ENCODE data around the gene MLN.

MLN gene

DNA sequence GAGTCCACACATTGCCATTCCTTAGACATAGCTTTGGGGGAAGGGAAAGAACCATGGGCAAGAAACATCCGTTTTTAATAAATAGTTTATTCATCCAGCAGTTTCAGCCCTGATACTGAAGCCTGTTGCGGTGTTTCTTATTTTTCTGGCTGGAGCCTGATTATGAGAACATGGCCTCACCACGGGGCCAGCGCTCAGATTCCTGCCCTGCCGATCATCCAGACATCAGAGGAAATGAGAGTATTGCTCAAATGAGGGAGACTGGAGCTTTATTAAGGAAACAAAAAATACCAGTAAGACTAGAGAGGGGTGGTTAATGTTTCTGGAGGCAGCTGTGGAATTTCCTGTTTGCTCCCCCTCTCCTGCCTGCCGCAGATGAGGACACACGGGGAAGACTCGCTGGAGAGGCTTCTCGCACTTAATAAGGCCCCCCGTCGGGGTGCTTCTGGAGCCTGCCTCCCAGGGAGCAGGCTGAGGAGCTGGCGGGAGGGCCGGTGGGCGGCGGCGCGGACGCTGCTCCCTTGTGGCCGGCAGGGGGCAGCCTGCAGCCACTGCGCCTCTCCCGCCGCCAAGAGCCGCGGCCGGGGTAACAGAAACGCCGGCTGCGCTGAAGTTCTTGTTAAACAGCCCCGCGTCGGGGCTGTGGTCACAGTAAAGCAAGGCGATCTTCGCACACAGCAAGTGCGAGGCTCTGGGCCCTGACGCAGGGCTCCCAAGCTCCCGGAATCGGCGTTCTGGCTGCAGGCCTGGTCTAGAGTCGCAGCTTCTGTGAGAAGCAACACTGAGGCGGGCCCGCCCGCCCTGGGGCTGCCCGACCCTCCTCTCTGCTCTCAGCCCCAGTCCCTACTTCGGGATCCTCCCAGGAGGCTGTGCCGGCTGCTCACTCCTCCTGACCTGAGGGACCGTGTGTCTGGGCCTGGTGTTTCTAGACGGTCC, 32.4 kb downstream of the MLN start:
- peak; percentile 57 for DNase-seq

DNA sequence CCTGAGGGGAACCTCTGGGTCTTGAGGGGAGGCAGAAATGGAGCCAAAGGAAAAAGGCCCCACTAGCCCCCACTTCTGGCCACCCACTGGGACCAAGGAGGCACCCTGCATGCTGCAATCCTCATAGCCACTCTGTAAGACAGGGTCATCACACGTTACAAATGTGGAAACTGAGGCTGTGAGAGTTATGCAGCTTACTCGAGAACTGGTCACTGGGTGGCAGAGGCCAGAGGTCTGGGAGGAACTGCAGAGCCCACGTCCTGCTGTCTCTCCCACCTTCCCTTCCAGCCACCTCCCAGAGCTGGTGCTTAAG, 33.0 kb downstream of the MLN start:
- DNase-seq: no peak

DNA sequence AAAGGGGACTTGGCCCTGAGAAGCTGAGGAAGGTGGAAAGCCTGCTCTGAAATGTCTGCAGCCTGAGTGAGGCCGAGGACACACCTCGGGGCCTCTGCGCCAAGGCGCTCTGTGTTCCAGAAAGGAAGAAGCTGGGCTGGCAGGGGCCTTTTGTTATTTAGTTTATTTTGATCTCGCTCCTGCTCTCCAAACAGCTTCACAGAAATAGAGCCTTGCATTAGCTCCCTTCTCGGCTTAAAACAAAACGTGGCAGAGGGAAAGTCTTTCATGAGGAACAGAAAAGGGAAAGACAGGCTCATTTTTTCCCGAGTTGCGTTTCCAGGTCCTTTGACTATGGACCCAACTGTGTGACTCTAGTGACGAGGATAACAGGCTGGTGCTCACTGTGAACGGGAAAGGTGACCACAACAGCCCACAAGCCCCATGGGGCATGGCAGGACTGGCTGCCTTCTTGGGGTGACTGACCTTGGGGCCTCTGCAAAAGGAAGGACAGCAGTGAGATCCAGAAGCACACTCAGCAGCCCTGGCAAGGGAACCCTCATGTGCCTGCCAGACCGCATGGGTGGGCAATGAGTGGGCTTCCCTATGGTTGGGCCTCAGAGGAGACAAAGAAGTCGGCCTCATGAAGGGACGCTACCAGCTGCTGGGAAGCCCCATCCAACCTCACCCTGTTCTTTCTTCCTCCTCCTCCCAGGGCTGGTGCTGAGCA, 33.5 kb downstream of the MLN start:
- DNase-seq: no peak

DNA sequence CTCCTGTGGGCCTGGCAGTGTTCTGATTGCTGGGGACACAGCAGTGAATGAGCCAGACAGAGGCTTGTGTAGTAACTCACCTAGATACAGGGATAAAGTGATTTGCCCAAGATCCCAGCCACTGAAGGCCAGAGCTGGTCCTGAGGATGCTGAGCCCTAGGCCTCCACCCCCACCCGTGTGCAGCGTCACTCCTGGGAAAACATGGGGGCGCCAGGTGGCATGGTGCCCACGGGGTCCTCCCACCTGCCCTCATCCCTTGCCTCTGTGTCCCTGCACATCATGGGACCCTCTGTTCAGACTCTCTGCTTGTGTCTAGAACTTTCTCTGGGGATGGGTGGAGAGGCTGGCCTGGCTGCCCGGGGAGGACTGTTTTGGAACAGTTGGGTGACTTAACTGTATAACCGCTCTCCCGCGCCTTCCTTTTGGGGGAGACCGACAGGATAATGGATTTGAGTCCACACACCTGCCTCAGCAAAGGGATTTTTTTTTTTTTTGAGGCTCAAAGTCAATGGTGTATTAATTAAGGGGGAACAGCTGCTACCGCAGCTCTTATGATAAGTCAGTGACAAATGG, 34.5 kb downstream of the MLN start:
- DNase-seq: no peak

DNA sequence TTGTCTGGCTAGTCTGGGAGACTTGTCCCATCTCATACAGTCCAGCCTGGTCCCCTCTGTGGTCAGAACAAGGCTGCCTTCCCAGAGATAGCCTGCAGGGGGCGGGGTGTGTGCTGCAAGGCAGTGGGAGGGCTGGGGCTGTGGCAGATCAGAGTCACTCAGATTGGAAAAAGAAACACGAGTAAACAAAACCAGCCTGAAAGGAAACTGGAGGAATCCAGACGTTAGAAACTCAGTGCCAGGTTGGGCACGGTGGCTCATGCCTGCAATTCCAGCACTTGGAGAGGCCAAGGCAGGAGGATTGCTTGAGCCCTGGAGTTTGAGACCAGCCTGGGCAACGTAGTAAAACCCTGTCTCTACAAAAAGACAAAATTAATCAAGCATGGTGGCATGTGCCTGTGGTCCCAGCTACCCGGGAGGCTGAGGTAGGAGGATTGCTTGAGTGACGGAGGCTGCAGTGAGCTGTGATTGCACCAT, 35.1 kb downstream of the MLN start:
- DNase-seq: peak; percentile 72

DNA sequence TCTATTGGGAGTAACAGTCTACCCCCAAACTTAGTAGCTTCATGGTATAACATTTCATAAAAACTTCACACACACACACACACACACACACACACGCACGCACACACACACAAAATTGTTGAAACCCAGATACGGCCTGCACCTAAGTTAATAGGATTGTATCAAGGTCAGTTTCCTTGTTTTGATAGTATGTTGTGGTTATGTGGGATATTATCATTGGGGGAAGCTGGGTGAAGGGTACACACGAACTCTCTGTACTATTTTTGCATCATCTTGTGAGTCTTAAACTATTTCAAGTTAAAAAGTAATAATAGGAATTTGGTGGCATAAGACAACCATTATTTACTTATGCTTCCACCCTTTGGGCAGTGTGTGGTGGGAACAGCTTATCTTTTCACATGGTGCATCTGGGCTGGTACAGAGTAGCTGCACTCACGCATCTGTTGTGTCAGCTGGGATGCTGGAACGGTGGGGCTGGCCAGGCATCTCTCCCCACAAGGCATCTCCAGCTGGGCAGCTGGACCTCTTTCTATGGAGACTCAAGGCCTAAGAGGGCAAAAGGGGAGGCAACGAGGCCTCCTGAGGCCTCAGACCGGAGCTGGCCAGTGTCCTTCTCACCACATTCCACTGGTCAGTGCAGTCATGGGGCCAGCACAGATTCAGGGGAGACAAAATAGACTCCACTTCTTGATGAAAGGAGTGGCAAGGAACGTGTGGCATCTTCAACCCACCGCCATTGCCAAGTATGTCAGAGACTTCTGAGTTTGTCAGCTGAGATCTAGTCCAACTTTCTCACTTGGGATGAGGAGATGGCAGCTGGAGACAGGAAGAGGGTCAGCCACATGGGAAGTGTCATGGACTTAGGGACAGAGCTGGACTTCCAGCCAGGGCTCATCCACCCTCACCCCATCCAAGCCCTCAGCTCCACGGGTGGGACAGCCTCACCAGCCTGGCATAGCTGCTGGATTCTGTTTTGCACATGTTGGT, 36.6 kb downstream of the MLN start:
- DNase-seq: no peak

DNA sequence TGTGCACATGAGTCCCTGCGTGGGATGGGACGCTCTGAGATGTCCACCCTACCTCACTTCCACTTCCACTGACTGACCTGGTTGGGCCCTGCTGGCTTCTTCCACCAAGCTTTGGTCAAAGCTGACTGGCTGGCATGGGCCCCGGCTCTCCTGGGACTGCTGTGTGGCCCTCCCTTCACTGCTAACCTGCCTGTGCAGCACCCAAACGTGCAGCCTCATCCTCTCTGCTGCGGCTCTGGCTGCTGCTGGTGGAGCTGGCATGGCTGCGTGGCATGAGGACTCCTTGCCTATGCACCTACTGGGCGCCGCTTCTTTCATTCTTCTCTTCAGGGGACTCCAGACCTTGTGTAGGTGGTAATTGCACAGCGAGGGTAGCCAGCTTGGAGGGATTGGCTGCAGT, 38.4 kb downstream of the MLN start:
- DNase-seq: no peak

DNA sequence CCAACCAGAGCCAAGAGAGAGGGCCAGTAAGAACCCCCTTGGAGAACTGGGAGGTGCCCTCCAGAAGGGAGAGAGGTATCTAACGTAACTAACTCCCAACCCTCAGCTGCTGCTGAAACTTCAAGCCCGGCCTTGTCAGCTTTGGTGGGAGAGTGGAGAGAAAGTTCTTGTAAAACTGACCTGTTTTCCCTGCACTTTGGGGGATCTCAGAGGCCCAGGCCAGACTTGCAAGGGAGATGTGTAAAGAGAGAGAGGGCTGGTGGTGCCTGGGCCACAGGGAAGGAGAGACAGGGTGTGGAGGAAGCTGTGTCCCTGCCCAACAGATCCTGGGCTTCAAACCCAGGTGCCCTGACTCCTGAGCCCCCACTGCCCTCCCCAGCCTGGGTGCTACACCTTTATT, 39.8 kb downstream of the MLN start:
- DNase-seq: no peak

DNA sequence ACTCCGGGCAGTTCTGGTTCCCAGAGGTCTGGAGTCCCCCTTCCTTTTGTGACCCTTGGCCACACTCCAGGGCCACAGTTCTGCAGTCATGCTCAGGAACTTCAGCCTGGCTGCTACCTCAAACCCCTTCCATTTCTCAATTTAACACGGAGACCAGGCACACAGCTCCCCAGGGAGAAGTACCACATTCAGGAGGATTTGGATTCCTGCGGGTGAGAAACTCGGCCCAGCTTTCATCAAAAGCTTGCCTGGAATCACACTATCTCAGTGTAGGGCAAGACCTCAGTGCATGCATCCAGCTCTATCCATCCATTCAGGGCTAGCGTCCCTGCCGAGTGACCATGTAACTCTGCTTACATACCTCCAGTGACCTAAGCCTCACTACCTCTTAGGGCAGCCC, 40.3 kb downstream of the MLN start:
- DNase-seq: no peak

DNA sequence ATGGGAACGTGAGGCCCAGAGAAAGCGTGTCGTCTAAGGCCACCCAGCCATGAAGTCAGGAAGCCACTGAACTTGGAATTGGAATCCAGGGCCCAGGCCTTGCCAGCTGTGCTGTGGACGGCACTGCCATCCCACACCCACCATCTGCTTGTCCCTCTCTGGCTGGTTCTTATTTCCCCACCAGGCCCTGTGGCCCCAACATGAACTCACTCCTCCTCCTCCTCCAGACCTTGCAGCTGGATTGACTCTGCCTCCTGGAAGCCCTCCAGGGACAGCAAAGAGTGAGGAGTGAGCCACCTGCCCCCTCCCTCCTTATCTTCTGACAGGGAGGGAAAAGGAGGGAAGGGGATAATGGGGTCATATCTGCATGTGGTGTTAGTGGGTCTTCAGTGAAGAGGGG, 41.1 kb downstream of the MLN start:
- DNase-seq: no peak

DNA sequence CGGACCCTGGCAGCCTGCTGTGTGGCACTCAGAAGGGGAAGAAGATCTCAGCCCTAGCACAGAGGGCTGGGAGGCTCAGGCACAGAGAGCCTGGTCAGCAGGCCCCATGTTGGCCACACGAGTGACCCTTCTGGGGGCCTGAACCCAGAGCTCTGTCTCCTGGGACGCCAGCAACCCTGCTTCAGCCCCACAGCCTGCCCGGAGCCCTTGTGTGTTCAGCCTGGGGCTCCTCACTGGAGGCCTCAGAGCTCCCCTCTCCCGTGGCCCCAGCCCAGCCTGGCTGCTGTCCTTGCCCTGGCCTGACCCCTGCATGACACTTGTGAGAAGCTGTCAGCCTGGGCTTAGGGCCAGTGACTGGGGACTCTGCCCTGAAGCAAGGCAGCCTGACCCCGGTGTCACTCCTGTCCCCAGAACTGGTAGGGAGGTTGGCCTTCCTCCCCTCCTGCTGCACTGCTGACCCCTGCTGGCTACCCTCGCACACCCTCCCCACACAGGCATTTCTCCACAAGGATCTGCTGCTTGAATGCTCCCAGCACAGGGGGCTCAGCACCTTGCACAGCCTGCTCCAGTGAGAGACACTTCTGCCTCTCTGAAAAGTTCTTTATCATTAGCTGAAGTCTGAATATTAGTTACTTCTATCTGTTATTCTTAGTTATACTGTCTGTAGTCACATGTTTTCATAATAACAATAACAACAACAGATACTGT, 41.7 kb downstream of the MLN start:
- peak; percentile 31 for DNase-seq

DNA sequence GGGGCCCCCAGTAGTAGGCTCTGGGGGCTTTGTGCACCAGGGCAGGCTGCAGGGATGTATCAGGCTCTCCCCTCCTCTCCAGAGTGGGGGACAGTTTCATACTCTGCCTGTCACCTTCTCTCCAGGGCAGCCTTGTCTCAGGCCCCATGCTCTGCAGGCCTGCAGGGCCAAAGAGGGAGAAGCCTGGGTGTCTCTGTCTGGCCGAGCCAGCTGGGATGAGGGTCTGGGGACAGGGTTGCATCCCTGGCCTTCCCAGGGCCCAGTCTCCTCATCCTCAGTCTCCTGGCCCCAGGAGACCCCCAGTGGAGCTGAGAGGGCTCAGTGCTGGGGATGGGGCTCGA, 42.3 kb downstream of the MLN start:
- no peak for DNase-seq

DNA sequence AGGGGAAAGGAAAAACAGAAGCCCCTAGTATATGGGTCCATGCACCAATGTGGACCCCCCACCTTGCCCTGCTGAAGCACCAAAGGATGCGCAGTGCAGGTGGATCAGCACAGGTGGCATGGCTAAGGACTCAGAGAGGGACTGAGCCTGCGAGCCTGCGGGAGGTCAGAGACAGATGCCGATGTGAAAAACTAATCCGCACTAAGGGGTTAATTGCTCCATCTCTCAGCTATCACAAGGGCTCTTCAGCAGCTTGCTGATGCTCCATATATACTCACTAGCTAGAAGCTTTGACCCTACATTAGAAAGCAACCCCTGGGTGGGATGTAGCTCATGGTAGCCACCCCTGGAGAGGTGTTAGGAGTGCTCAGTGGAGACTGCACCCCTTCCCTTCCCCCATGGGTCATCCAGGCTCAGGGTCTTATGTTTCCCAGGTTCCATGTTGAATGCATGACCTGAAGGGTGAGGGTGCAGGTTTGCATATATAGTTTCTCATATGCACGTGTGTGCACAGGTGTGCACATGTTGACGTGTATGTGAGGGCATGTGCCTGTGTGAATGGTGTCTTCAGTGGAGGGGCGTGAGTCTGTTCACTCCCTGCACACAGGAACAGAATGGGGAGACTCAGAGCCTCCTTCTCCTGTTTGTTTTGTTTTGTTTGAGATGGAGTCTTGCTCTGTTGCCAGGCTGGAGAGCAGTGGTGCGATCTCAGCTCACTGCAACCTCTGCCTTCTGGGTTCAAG, 43.7 kb downstream of the MLN start:
- DNase-seq: no peak

DNA sequence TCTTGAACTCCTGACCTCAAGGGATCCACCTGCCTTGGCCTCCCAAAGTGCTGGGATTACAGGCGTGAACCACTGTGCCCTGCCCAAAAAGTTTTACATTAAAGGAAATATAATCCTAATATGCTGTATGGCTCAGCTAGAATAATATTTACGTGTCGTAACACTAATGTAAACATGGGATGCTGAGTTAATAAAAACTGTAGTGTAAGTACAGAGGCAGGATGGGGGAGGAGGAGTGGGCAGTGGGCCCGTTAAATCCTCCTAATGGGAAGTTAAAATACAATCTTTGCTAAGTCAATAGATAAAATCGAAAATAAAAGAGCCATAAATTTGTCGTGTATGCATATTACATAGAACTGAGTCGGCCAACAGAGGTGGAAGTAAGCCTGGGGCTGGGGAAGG, 45.0 kb downstream of the MLN start:
- no peak for DNase-seq

DNA sequence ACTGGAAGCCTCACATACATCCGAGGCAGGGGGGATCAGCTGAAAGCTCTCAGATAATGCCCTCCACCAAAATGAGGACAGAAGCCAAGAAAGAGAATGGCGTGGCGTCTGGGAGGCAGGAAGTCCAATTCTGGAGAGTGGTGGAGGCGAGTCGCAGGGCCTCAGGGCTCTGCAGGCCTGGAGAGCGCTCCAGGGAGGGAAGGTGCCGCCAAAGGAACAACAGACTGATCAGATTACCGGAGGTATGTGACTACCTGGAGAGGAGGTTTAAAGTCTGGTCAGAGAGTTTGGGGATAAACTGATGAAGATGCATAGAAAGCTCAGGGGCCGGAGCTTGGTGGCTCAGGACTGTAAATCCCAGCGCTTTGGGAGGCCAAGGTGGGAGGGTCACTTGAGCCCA, 45.9 kb downstream of the MLN start:
- DNase-seq: no peak

DNA sequence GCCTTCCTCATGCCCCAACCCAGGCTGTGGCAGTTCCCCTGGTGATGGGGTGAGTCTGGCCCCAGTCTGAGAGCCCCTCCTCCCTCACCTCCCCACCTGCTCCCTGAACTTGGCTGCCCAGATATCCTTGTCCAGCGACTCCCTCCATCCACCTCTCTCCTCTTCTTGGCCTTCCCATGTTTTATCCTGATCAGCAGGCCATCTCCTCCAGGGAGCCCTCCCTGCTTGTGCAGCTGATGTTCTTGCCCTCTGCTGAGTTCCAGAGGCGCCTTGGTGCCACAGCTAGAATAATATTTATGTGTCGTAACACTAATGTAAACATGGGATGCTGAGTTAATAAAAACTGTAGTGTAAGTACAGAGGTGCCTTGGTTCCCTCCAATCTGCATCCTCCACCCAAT, 46.7 kb downstream of the MLN start:
- no peak for DNase-seq

DNA sequence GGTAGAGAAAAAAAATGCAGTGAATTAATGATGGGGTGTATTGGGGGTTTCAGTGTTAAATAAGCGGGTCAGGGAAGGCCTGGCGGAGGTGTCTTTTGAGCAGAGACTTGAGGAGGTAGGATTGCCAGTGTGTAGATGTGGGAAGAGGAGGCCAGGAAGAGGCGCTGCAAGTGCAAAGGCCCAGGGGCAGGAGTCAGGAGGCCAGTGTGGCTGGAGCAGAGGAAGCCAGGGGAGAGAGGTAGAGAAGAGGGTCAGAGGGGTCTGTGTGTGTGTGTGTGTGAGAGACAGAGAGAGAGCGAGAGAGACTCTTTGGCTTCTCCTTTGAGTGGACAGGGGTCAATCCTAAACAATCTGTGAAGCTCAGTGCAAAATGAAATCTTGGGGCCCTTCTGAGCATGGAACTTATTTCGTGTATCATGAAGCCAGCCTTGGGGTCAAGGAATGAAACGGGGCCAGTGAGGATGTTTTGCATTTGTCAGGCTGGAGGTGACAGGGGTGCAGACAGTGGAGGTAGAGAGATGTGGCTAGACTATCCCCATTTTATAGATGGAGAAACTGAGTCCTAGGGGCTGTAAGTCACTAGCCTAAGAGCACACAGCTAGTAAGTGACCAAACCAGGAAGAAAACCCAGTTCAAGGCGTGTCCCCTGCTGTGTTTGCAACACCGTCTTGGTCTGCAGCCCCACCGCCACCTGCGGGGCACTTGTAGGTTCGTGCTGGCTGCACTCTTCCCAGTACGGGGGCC, 47.4 kb downstream of the MLN start:
- DNase-seq: no peak

DNA sequence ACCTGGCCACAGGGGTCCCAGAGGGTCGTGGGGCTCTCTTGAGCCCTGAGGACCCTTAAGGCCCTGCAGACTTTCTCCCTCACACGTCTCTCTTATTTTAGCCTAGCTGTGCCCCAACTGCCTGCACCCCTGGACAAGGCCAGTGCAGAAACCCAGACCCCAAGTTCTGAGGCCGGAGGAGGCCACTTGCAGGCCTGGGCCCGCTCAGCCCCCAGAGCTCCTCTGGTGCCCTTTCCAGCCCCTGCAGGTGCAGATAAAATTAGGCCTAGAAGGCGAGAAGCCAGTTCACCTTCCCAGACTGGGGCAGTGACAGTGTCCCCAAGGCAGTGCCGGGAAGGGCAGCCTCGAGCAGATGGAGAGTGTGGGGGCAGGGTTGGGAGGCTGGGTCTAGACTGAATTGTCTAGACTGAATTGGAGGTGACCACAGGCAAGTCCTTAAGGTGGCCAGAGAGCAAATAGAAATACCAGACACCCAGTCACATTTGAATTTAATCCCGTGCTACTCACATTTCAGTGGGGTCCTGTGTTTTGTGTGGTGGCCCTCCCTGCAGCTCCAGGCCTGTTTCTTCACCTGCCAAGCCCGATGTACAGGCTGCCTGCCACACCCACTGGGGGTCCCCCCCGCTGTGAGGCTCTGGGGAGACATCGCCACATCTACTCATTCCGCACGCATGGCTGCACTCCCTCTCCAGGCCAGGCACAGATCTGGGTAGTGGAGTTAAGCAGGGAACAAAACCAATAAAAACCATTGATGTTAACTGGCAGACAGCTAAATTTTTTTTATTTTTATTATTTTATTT, 48.5 kb downstream of the MLN start:
- no peak for DNase-seq

DNA sequence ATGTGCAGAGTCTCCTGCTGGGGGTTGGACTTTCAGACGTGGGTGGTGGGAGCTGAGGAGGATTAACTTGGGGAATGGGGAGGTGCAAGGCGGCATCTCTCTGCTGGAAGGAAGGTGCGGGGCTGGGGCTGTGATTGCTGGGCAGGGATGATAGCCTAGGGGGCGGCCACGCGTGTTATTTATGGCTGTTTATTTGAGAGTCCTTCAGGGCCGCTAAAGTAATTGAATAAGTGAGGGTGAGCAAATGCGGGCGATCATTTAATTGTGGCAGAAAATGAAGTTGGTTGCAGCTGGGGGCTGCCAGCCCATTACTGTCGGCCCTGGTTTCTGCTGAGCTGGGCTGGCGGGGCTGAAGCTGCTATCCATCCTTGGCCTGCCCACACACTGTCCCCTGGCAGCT, 49.6 kb downstream of the MLN start:
- DNase-seq: no peak

DNA sequence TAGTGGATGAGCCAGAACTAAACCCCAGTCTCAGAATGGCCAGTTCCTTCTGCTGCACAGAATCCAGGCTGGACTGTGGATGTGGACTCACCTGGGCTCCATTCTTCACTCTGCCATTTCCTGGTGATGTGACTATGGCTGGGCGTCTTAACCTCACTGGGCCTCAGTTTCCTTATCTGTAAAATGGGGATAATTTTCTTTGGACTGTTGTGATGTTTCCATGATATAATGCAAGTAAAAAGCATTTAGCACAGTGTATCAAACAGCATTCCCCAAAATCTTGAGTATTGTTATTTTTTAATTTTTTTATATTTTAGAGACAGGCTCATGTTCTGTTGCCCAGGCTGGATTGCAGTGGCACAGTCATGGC, 51.2 kb downstream of the MLN start:
- no peak for DNase-seq

All from activated CD4-positive, alpha-beta T cell treated with anti-CD3 and anti-CD28 coated beads, Interleukin-2, amount 50 U/mL, for 1 hour (primary cell).